ENCODE results near the gene ADAM21. TPM values are rescaled to one million over a fixed set of nuclear protein-coding genes. Genes with fewer than 3 reads are reported as not detected.
"Not testable (repeated sequence)": the region's sequence is repeated elsewhere in the genome, so short reads cannot be mapped to it uniquely, and the experiment has no call there.

The ADAM21 gene
- total RNA-seq, 1 donor from 2014 or later = not detected

GRCh38 chr14:70448633-70449340 lies 3.2 kb upstream of the ADAM21 start:
- DNase-seq = no peak
- H3K9me3 Mint-ChIP-seq = peaks cover 3% of the 10 kb centered on the region
- no peaks in the 10 kb centered on the region for H3K4me1 Mint-ChIP-seq
- H3K27me3 Mint-ChIP-seq = peaks cover 3% of the 10 kb centered on the region
- H3K27ac Mint-ChIP-seq = no peak overlapping the region
- intact Hi-C loops (cut with micrococcal nuclease) = no loop called here
- H3K4me3 Mint-ChIP-seq = no peak overlapping the region
- H3K36me3 Mint-ChIP-seq (ENCODE audit: low read depth) = no peaks in the 10 kb centered on the region

- H3K27me3 Mint-ChIP-seq = peaks cover 10% of the 10 kb centered on the region
- no peak overlapping the region for H3K4me3 Mint-ChIP-seq
- no peak for DNase-seq
- peaks cover 3% of the 10 kb centered on the region for H3K9me3 Mint-ChIP-seq
- H3K4me1 Mint-ChIP-seq = no peaks in the 10 kb centered on the region
- intact Hi-C loops (cut with micrococcal nuclease) = no loop called here
- no peak overlapping the region for H3K27ac Mint-ChIP-seq
- no peaks in the 10 kb centered on the region for H3K36me3 Mint-ChIP-seq (ENCODE audit: low read depth)
Measured at GRCh38 chr14:70454731-70455130, 2.8 kb downstream of the ADAM21 start.

- Mint-ChIP-seq H3K4me1 (no peaks in the 10 kb centered on the region), H3K9me3 (no peaks in the 10 kb centered on the region)
- DNase-seq = no peak
Measured at GRCh38 chr14:70468731-70469130, 16.8 kb downstream of the ADAM21 start.

GRCh38 chr14:70470863-70471563 lies 19.0 kb downstream of the ADAM21 start:
- H3K4me1 Mint-ChIP-seq; H3K27me3 Mint-ChIP-seq; intact Hi-C loops (cut with micrococcal nuclease); H3K4me3 Mint-ChIP-seq; H3K36me3 Mint-ChIP-seq (ENCODE audit: low read depth); H3K27ac Mint-ChIP-seq; H3K9me3 Mint-ChIP-seq; DNase-seq: not testable (repeated sequence)

More at GRCh38 chr14:70468731-70469130, 16.8 kb downstream of the ADAM21 start:
- H3K27ac Mint-ChIP-seq = no peak overlapping the region
- H3K27me3 Mint-ChIP-seq = peaks cover 5% of the 10 kb centered on the region
- H3K36me3 Mint-ChIP-seq (ENCODE audit: low read depth) = no peaks in the 10 kb centered on the region
- H3K4me3 Mint-ChIP-seq = no peak overlapping the region
- intact Hi-C loops (cut with micrococcal nuclease) = no loop called here

GRCh38 chr14:70472253-70473159 lies 20.5 kb downstream of the ADAM21 start:
- DNase-seq = no peak
- Mint-ChIP-seq H3K27ac (no peak overlapping the region), H3K27me3 (no peaks in the 10 kb centered on the region), H3K9me3 (peaks cover 3% of the 10 kb centered on the region), H3K4me3 (no peak overlapping the region), H3K36me3 (ENCODE audit: low read depth) (no peaks in the 10 kb centered on the region), H3K4me1 (no peaks in the 10 kb centered on the region)
- intact Hi-C loops (cut with micrococcal nuclease) = no loop called here

GRCh38 chr14:70473825-70474224 lies 21.9 kb downstream of the ADAM21 start:
- Mint-ChIP-seq H3K36me3 (ENCODE audit: low read depth) (no peaks in the 10 kb centered on the region), H3K4me3 (no peak overlapping the region), H3K4me1 (no peaks in the 10 kb centered on the region), H3K27ac (no peak overlapping the region), H3K9me3 (peaks cover 3% of the 10 kb centered on the region), H3K27me3 (no peaks in the 10 kb centered on the region)
- intact Hi-C loops (cut with micrococcal nuclease) = no loop called here
- DNase-seq = no peak

- not testable (repeated sequence) for H3K4me3 Mint-ChIP-seq, H3K9me3 Mint-ChIP-seq
Measured at GRCh38 chr14:70475459-70475858, 23.5 kb downstream of the ADAM21 start.

GRCh38 chr14:70477356-70478105 lies 25.6 kb downstream of the ADAM21 start:
- H3K27ac Mint-ChIP-seq; H3K9me3 Mint-ChIP-seq; intact Hi-C loops (cut with micrococcal nuclease): not testable (repeated sequence)

More at GRCh38 chr14:70475459-70475858, 23.5 kb downstream of the ADAM21 start:
- intact Hi-C loops (cut with micrococcal nuclease); H3K27ac Mint-ChIP-seq; H3K27me3 Mint-ChIP-seq; H3K36me3 Mint-ChIP-seq (ENCODE audit: low read depth); DNase-seq; H3K4me1 Mint-ChIP-seq: not testable (repeated sequence)

GRCh38 chr14:70489579-70490200 lies 37.7 kb downstream of the ADAM21 start:
- Mint-ChIP-seq H3K27me3 (no peaks in the 10 kb centered on the region), H3K27ac (no peak overlapping the region), H3K9me3 (peaks cover 21% of the 10 kb centered on the region), H3K36me3 (ENCODE audit: low read depth) (no peaks in the 10 kb centered on the region), H3K4me3 (no peak overlapping the region), H3K4me1 (no peaks in the 10 kb centered on the region)
- intact Hi-C loops (cut with micrococcal nuclease) = no loop called here
- DNase-seq = no peak

More at GRCh38 chr14:70477356-70478105, 25.6 kb downstream of the ADAM21 start:
- not testable (repeated sequence) for DNase-seq; H3K4me1 Mint-ChIP-seq; H3K27me3 Mint-ChIP-seq; H3K36me3 Mint-ChIP-seq (ENCODE audit: low read depth); H3K4me3 Mint-ChIP-seq

- intact Hi-C loops (cut with micrococcal nuclease) = no loop called here
- H3K9me3 Mint-ChIP-seq = peaks cover 12% of the 10 kb centered on the region
- no peaks in the 10 kb centered on the region for H3K4me1 Mint-ChIP-seq
- no peak overlapping the region for H3K4me3 Mint-ChIP-seq
- peaks cover 2% of the 10 kb centered on the region for H3K27me3 Mint-ChIP-seq
- no peak overlapping the region for H3K27ac Mint-ChIP-seq
- no peaks in the 10 kb centered on the region for H3K36me3 Mint-ChIP-seq (ENCODE audit: low read depth)
- no peak for DNase-seq
Measured at GRCh38 chr14:70498191-70498590, 46.2 kb downstream of the ADAM21 start.
